ENCODE measurements around the gene DAO. TPM values are rescaled to one million over a fixed set of nuclear protein-coding genes. Genes with fewer than 3 reads are reported as not detected.

The DAO gene
- total RNA-seq, 1 donor from 2014 or later = not detected

DNA sequence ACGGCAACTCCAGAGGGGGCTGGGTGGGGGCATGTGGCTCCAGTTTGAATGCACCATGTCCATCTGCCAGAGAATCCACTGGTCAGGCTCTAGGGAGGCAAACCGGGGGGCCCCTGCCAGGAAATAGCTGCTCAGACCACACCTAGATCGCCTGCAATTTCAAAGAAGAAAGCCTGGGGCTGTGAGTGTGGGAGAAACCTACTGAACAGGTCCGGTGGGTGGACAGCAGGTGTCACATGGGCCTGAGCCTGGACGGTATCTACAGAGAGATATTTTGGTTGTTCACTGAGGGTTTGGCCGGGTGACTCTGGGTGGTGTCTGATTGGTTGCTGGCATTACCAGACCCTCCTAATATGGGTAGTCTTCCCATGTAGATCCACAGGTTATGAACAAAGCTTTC is 32.0 kb downstream of the DAO start:
- Mint-ChIP-seq H3K27me3 (ENCODE audit: low read depth) (peaks cover 4% of the 10 kb centered on the region), H3K4me3 (no peak overlapping the region), H3K9me3 (no peaks in the 10 kb centered on the region)

GRCh38 chr12:108912361-108912760 is 32.5 kb downstream of the DAO start:
- no peak for DNase-seq (ENCODE audit: low read depth, low spot score)
- TF ChIP-seq, protein P1, sequence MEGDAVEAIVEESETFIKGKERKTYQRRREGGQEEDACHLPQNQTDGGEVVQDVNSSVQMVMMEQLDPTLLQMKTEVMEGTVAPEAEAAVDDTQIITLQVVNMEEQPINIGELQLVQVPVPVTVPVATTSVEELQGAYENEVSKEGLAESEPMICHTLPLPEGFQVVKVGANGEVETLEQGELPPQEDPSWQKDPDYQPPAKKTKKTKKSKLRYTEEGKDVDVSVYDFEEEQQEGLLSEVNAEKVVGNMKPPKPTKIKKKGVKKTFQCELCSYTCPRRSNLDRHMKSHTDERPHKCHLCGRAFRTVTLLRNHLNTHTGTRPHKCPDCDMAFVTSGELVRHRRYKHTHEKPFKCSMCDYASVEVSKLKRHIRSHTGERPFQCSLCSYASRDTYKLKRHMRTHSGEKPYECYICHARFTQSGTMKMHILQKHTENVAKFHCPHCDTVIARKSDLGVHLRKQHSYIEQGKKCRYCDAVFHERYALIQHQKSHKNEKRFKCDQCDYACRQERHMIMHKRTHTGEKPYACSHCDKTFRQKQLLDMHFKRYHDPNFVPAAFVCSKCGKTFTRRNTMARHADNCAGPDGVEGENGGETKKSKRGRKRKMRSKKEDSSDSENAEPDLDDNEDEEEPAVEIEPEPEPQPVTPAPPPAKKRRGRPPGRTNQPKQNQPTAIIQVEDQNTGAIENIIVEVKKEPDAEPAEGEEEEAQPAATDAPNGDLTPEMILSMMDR (conservative IDR thresholded peaks at IDR 0.05) = no peak
- H3K27me3 Mint-ChIP-seq (ENCODE audit: low read depth) = peaks cover 3% of the 10 kb centered on the region
- no peaks in the 10 kb centered on the region for H3K4me1 Mint-ChIP-seq
- no peaks in the 10 kb centered on the region for H3K9me3 Mint-ChIP-seq
- no peaks in the 10 kb centered on the region for H3K36me3 Mint-ChIP-seq (ENCODE audit: low read depth)
- no peak overlapping the region for H3K27ac Mint-ChIP-seq (ENCODE audit: unreplicated experiment)
- no peak overlapping the region for H3K4me3 Mint-ChIP-seq

More for the DNA sequence above, 32.0 kb downstream of the DAO start:
- Mint-ChIP-seq H3K27ac (ENCODE audit: unreplicated experiment) (no peak overlapping the region), H3K36me3 (ENCODE audit: low read depth) (no peaks in the 10 kb centered on the region), H3K4me1 (no peaks in the 10 kb centered on the region)
- DNase-seq (ENCODE audit: low read depth, low spot score) = no peak
- TF ChIP-seq, protein P1 (conservative IDR thresholded peaks at IDR 0.05) = no peak

DNA sequence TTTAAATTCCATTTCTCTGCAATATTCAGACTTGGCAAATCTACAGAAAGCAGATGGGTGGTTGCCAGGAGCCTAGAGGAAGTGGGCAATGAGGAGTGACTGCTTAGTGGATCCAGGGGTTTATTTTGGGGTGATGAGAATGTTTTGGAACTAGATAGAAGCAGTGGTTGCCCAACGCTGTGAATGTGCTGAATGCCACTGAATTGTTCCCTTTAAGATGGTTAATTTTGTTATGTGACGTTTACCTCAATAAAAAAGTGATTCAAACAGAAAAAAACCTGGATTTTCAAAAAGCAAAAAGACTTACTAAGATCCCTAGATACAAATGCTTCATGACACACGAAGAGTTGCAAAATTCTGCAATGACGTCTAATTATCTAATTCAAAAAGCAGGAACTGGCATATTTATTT is 34.2 kb downstream of the DAO start:
- H3K36me3 Mint-ChIP-seq (ENCODE audit: low read depth) = no peaks in the 10 kb centered on the region
- DNase-seq (ENCODE audit: low read depth, low spot score) = no peak
- H3K27ac Mint-ChIP-seq (ENCODE audit: unreplicated experiment) = no peak overlapping the region

DNA sequence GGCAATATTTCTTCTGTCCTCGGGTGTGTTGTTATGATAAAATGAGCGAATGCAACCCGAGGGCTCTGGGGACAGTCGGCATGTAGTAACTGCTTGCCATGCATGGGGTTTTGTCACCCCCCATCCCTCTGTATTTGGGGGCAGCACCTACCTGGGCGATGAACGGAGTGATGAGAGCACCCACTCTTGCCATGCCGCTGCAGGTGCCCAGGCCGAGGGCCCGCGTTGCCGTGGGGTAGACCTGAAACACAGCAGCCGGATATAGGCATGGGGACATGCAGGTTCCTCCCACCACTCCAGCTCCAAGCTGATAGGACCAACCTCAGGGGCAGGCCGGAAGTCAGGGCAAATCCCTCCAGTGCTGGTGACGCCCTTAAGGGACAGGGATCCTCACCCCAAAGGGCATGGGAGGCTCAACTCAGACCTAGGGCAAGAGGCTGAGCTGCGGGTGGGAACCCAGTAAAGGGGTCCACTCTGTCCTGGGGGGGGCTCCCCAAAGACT is 35.8 kb downstream of the DAO start:
- no peak overlapping the region for H3K4me3 Mint-ChIP-seq
- peaks cover 5% of the 10 kb centered on the region for H3K27me3 Mint-ChIP-seq (ENCODE audit: low read depth)
- H3K9me3 Mint-ChIP-seq = no peaks in the 10 kb centered on the region
- no peaks in the 10 kb centered on the region for H3K36me3 Mint-ChIP-seq (ENCODE audit: low read depth)
- TF ChIP-seq, protein P1 (conservative IDR thresholded peaks at IDR 0.05) = no peak
- no peaks in the 10 kb centered on the region for H3K4me1 Mint-ChIP-seq
- no peak overlapping the region for H3K27ac Mint-ChIP-seq (ENCODE audit: unreplicated experiment)
- DNase-seq (ENCODE audit: low read depth, low spot score) = no peak

More for the DNA sequence above, 34.2 kb downstream of the DAO start:
- TF ChIP-seq, protein P1 (conservative IDR thresholded peaks at IDR 0.05) = no peak
- no peaks in the 10 kb centered on the region for H3K27me3 Mint-ChIP-seq (ENCODE audit: low read depth)
- H3K4me3 Mint-ChIP-seq = no peak overlapping the region
- no peaks in the 10 kb centered on the region for H3K9me3 Mint-ChIP-seq
- no peaks in the 10 kb centered on the region for H3K4me1 Mint-ChIP-seq

- Mint-ChIP-seq H3K27ac (ENCODE audit: unreplicated experiment) (no peak overlapping the region), H3K27me3 (ENCODE audit: low read depth) (peaks cover 12% of the 10 kb centered on the region), H3K4me3 (no peak overlapping the region), H3K36me3 (ENCODE audit: low read depth) (no peaks in the 10 kb centered on the region), H3K9me3 (no peaks in the 10 kb centered on the region), H3K4me1 (no peaks in the 10 kb centered on the region)
- DNase-seq (ENCODE audit: low read depth, low spot score) = no peak
- TF ChIP-seq, protein P1 (conservative IDR thresholded peaks at IDR 0.05) = no peak
These were observed 36.4 kb downstream of the DAO start for GRCh38 chr12:108916336-108916735.
